Thyroid gland (tissue), 4 donors: ENCODE results near the gene C1orf94. TPM values are rescaled to one million over a fixed set of nuclear protein-coding genes. Genes with fewer than 3 reads are reported as not detected.

Experiments used
- DNase-seq, 2 donors: peaks; one replicate each; pipeline ENCODE4 v3.0.0-alpha.2; 2019
- H3K27ac ChIP-seq, 3 donors: fragments of 200-600 bp; sonication (generic); 1 replicate in 2 of 3; 2 replicates in 1 of 3; pipeline ENCODE4 v1.5.1; 2016 to 2019; ENCODE audit warnings: mild to moderate bottlenecking in 1 of 3, moderate library complexity in 1 of 3
- H3K27me3 ChIP-seq: fragments of 200-600 bp; sonication (generic); one replicate; pipeline ENCODE4 v1.5.1; 2019
- H3K36me3 ChIP-seq, 2 donors: fragments of 200-600 bp; sonication (generic); one replicate each; pipeline ENCODE4 v1.5.1; 2016 to 2019
- H3K4me1 ChIP-seq, 2 donors: fragments of 200-600 bp; sonication (generic); one replicate each; pipeline ENCODE4 v1.5.1; 2017 to 2019
- H3K4me3 ChIP-seq, 3 donors: fragments of 200-600 bp; sonication (generic); replicated peaks in 1 of 3; 1 replicate in 2 of 3; 2 replicates in 1 of 3; pipeline ENCODE4 v1.5.1; 2016; ENCODE audit warnings: mild to moderate bottlenecking in 1 of 3
- H3K9me3 ChIP-seq: fragments of 200-600 bp; sonication (generic); one replicate; pipeline ENCODE4 v1.5.1; 2017
- POLR2A ChIP-seq, 2 donors: fragments of 450-650 bp; IDR thresholded peaks; one replicate each; pipeline ENCODE4 v1.6.1; 2017; ENCODE audit warnings: antibody characterized with exemption in 2 of 2, mild to moderate bottlenecking in 2 of 2, moderate library complexity in 1 of 2
- WGBS, 2 donors: methylation state at CpG; one replicate each; pipeline ENCODE4 v1.1.5; 2017; 5-methylcytosine and 5-hydroxymethylcytosine counted together
- intact Hi-C: fragments of 100-400 bp; cut with DNase I; formaldehyde crosslinking; loops from one replicate; pipeline ENCODE4 v1.15.1; 2023
- total RNA-seq, 4 donors: library from RNA; depleted of rRNA; stranded (reverse); fragments of >200 nt; gene quantifications; one replicate each; pipeline ENCODE4 v1.2.3, GENCODE V29; 2016
- TF ChIP-seq, protein P1 (sequence below), 6 experiments: fragments of 200-600 bp in 3 of 6; fragments of 450-650 bp in 3 of 6; sonication (generic) in 3 of 6; IDR thresholded peaks; one replicate each; pipeline ENCODE4 v1.5.1; 2016 to 2019; ENCODE audit warnings: antibody characterized with exemption in 6 of 6, mild to moderate bottlenecking in 2 of 6, inconsistent platforms in 1 of 6, moderate library complexity in 1 of 6

C1orf94 gene
- total RNA-seq, 4 donors from 2014 or later = not detected

DNA sequence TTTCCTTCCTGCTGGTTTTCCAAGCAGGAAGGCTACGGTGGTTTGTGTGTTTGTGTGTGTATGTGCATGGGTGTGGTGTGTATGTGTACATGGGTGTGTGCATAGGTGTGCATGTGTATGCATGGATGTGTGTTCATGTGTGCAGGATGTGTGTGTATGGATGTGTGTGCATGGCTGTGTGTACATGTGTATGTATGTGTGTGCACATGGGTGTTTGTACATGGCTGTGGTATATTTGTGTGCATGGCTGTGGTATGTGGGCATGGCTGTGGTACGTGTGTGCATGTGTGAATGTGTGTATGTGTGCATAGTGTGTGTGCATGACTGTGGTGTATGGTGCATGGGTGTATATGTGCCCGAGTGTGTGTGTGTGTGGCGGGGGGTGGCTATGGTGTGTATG lies 12.3 kb downstream of the C1orf94 start:
- intact Hi-C loops = no loop called here
- H3K27me3 ChIP-seq = no peaks in the 10 kb centered on the region
- TF ChIP-seq, protein P1, sequence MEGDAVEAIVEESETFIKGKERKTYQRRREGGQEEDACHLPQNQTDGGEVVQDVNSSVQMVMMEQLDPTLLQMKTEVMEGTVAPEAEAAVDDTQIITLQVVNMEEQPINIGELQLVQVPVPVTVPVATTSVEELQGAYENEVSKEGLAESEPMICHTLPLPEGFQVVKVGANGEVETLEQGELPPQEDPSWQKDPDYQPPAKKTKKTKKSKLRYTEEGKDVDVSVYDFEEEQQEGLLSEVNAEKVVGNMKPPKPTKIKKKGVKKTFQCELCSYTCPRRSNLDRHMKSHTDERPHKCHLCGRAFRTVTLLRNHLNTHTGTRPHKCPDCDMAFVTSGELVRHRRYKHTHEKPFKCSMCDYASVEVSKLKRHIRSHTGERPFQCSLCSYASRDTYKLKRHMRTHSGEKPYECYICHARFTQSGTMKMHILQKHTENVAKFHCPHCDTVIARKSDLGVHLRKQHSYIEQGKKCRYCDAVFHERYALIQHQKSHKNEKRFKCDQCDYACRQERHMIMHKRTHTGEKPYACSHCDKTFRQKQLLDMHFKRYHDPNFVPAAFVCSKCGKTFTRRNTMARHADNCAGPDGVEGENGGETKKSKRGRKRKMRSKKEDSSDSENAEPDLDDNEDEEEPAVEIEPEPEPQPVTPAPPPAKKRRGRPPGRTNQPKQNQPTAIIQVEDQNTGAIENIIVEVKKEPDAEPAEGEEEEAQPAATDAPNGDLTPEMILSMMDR (IDR thresholded peaks at IDR 0.05) = no peak
- no peak for TF ChIP-seq POLR2A (IDR thresholded peaks at IDR 0.05)
- no peaks in the 10 kb centered on the region for H3K36me3 ChIP-seq
- no peak overlapping the region for H3K27ac ChIP-seq
- no peaks in the 10 kb centered on the region for H3K9me3 ChIP-seq
- 75 to 77% methylated on average over 4 of the region's 4 CpGs for WGBS, 2 donors
- H3K4me3 ChIP-seq = no peak overlapping the region
- DNase-seq = no peak
- no peaks in the 10 kb centered on the region for H3K4me1 ChIP-seq

DNA sequence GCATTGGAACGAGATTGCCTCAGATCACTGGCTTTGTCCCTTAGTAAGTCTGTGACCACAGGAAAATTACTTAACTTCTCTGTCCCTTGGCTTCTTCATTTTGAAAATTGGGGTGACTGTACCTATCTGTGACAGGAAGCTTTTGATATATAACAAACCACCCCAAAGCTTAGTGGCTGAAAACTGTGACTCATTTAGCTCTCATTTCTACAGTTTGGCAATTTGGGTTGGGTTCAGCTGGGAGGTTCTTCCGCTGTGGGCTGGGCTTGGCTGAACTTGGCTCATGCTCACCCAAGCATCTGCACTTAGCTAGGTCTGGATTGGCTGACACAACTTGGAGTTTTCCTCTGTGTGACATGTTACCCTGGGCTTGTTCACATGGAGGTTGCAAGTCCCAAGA lies 14.0 kb downstream of the C1orf94 start:
- H3K4me1 ChIP-seq = no peaks in the 10 kb centered on the region
- no peaks in the 10 kb centered on the region for H3K27me3 ChIP-seq
- TF ChIP-seq POLR2A (IDR thresholded peaks at IDR 0.05) = no peak
- TF ChIP-seq, protein P1 (IDR thresholded peaks at IDR 0.05) = no peak
- H3K9me3 ChIP-seq = no peaks in the 10 kb centered on the region
- no peaks in the 10 kb centered on the region for H3K36me3 ChIP-seq
- intact Hi-C loops = no loop called here
- DNase-seq = no peak
- 88 to 93% methylated on average over 2 of the region's 2 CpGs for WGBS, 2 donors
- no peak overlapping the region for H3K4me3 ChIP-seq
- H3K27ac ChIP-seq = no peak overlapping the region

DNA sequence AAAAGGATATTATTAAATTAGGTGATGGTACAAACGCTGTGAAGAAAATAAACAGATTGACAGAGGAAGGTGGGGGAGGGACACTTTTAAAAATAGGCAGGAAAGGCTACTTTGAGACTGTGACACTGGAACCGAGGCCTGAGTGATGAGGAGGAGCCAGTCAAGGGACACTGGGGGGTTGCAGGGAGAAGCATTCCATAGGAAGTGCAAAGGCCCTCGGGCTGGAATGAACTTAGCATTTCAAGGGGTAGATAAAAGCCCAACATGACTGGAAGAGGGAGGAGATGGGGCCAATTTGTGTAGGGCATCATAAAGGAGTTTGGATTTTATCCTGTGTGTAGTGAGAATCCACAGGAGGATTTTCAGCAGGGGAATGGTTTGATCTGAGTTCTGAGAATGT lies 15.9 kb downstream of the C1orf94 start:
- Histone ChIP-seq H3K4me3 (no peak overlapping the region), H3K27me3 (no peaks in the 10 kb centered on the region), H3K36me3 (no peaks in the 10 kb centered on the region), H3K9me3 (no peaks in the 10 kb centered on the region), H3K27ac (no peak overlapping the region), H3K4me1 (no peaks in the 10 kb centered on the region)
- intact Hi-C loops = no loop called here
- DNase-seq = no peak
- WGBS, 2 donors = 42 to 55% methylated on average over 3 of the region's 3 CpGs
- TF ChIP-seq, protein P1 (IDR thresholded peaks at IDR 0.05) = no peak
- no peak for TF ChIP-seq POLR2A (IDR thresholded peaks at IDR 0.05)

DNA sequence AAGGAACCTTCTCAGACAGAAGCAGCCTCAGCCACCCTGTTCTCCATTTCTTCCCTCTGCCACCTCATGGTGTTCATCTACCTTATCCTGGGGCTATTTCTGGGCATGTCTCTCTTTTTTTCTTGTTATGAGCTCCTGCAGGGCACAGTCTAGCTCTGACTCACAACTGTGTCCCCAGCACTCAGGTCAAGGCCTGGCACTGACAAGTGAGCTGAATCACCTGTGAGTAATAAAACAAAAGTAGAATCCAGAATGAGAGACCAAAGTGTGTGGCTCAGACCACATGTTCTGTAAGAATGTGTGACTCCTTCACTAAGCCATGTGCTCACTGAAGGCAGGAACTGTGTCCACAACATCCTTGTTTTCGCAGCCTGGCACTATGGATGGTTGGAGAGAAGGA lies 23.2 kb downstream of the C1orf94 start:
- no peaks in the 10 kb centered on the region for H3K9me3 ChIP-seq
- WGBS, 2 donors = 83 to 88% methylated on average over 1 of the region's 1 CpG
- H3K4me3 ChIP-seq = no peak overlapping the region
- H3K27ac ChIP-seq = no peak overlapping the region
- no peaks in the 10 kb centered on the region for H3K4me1 ChIP-seq
- intact Hi-C loops = no loop called here
- no peaks in the 10 kb centered on the region for H3K27me3 ChIP-seq
- DNase-seq = no peak
- TF ChIP-seq, protein P1 (IDR thresholded peaks at IDR 0.05) = no peak
- no peak for TF ChIP-seq POLR2A (IDR thresholded peaks at IDR 0.05)
- no peaks in the 10 kb centered on the region for H3K36me3 ChIP-seq

DNA sequence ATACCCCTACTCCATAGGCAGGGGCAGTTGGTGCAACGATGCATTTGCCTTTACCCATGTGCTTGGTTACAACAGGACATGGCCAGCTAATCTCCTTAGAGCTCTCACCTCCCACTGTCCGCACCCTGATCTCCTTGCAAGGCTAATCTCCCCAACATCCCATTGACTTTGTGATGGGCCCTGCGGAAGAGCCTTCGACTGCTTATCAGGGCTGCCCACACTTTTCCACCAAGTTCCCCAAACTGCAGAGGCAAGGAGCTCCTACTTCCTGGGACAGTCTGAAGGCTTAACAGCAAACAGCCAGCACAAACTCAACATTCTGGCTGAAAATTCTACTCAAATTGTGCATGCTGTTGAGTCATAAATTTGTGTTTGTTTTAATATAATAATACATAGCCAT lies 36.0 kb downstream of the C1orf94 start:
- TF ChIP-seq, protein P1 (IDR thresholded peaks at IDR 0.05) = no peak
- no peak for TF ChIP-seq POLR2A (IDR thresholded peaks at IDR 0.05)
- Histone ChIP-seq H3K4me1 (no peaks in the 10 kb centered on the region), H3K36me3 (no peaks in the 10 kb centered on the region), H3K4me3 (no peak overlapping the region), H3K27ac (no peak overlapping the region), H3K27me3 (no peaks in the 10 kb centered on the region), H3K9me3 (no peaks in the 10 kb centered on the region)
- no peak for DNase-seq
- WGBS, 2 donors = 70 to 85% methylated on average over 3 to 4 of the region's 4 CpGs
- intact Hi-C loops = no loop called here
